ENCODE data around the gene GBF1.

DNA sequence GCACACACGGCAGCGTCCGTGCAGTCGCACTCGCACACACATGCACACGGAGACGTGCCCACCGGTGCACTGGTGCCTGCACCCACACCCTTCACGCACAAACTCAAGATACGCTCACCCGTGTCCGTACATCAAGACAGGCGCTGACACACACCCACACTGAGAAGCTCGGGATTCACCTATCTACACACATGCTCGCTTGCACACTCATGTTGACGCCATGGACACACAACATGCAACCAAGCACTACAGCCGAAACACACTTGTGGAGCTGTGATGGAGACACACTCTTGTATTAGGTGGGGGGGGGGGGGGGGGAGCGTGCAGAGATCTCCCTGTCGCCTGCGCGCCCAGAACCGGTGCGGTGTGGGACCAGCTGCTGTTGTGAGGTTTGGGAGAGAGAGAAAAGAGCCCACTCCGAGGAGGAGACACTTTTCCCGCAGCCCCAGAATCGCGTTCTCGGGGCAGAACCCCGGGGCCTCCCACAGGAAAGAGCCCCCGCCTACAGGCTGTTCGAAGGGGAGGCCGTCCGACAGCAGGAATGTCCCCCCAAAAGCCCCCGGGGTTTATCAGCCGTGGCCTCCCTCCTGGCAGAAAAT is 149.6 kb downstream of the GBF1 start:
- TF ChIP-seq, protein P1, sequence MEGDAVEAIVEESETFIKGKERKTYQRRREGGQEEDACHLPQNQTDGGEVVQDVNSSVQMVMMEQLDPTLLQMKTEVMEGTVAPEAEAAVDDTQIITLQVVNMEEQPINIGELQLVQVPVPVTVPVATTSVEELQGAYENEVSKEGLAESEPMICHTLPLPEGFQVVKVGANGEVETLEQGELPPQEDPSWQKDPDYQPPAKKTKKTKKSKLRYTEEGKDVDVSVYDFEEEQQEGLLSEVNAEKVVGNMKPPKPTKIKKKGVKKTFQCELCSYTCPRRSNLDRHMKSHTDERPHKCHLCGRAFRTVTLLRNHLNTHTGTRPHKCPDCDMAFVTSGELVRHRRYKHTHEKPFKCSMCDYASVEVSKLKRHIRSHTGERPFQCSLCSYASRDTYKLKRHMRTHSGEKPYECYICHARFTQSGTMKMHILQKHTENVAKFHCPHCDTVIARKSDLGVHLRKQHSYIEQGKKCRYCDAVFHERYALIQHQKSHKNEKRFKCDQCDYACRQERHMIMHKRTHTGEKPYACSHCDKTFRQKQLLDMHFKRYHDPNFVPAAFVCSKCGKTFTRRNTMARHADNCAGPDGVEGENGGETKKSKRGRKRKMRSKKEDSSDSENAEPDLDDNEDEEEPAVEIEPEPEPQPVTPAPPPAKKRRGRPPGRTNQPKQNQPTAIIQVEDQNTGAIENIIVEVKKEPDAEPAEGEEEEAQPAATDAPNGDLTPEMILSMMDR (IDR thresholded peaks at IDR 0.05; ENCODE audit: low read depth, low read length), result no peak
- TF ChIP-seq EZH2phosphoT487 (IDR thresholded peaks at IDR 0.05; ENCODE audit: low read depth), result no peak
